GM19193 (cell line): Measurements from ENCODE around the gene CA10.

Source experiments
- POLR2A ChIP-seq: IDR thresholded peaks from 4 replicates; pipeline ENCODE4 v1.6.1; 2011; ENCODE audit not compliant: insufficient read depth, insufficient read length; ENCODE audit errors: extremely low read depth

Gene CA10

DNA sequence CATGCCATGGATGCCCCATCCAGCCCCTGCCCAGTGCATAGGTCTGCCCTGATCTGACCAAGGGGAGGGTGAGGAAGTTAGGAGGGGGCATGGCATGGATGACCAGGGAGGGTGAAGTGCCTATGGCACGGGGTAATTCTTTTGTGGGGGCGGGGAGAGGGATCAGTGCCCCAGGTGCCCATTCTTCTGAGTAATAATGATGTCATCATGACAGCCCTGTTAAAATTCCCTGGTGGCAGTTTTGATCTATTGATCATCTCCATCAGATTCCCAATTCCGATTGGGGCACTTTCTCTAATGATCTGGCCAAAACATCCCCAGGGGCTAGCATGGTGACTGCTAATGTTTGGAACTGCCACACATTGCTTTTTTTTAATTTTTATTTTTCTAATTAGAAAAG lies 506.0 kb downstream of the CA10 start:
- no peak for TF ChIP-seq POLR2A

GRCh38 chr17:51651513-51652298 lies 506.8 kb downstream of the CA10 start:
- no peak for TF ChIP-seq POLR2A

DNA sequence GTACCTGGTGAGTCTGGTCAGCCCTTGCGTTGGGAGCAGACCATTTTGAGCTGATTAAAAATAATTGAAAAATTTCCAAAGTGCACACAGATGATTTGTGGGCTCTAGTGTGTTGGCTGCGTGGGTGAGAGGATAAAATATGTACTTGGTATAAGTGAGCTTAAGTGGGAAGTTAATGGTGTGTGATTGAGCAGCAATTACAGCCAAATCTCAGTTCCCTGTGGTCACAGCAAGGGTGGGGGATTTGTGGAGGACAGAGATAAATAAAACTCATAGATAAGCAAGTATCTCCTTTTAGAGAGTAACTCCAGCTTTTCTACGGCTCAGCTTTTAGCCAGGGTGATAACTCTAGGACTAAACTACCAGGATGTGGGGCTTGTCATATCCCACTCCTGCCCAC lies 507.7 kb downstream of the CA10 start:
- no peak for TF ChIP-seq POLR2A

DNA sequence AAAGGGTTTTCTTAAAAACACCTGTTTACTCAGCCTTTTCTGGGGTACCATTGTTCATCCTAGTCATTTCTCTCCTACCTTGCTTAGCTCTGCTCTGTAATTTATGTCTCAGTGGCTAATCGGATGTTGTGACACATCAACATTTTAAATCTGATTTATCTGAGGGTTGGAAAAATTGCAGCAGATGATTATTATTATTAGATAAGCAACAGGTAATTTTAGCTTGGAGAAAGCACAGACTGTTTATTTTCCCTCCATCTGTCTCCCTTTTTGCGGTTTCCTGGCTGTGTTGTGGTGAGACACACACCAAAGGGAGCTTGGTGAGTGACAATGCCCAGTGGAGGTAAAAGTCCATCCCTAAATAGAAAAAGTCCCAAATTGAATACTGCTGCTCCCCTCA lies 508.3 kb downstream of the CA10 start:
- no peak for TF ChIP-seq POLR2A

DNA sequence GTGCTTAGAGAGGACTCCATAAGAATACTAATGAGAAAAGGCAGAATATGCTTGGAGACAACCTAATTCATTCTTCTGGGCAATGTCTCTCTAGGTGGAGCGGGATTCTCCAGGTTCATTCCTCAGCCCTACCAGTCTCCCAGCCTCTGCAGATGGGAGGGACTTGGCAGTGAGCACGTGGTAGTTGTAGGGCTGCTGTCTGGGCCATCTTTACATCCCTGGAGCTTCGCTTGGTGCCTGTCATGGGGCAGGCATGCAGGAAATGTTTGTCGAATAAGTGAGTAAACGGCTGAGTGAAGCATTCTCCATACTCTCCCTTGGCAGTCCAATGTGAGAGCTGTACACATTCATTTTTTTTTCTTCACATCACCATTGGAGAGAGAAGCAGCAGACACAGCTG lies 510.7 kb downstream of the CA10 start:
- no peak for TF ChIP-seq POLR2A

- TF ChIP-seq POLR2A: no peak
Observed at GRCh38 chr17:51647067-51647466, 511.4 kb downstream of the CA10 start.

GRCh38 chr17:51646539-51646938 lies 512.0 kb downstream of the CA10 start:
- no peak for TF ChIP-seq POLR2A

- no peak for TF ChIP-seq POLR2A
Observed at GRCh38 chr17:51645056-51645455, 513.5 kb downstream of the CA10 start.

DNA sequence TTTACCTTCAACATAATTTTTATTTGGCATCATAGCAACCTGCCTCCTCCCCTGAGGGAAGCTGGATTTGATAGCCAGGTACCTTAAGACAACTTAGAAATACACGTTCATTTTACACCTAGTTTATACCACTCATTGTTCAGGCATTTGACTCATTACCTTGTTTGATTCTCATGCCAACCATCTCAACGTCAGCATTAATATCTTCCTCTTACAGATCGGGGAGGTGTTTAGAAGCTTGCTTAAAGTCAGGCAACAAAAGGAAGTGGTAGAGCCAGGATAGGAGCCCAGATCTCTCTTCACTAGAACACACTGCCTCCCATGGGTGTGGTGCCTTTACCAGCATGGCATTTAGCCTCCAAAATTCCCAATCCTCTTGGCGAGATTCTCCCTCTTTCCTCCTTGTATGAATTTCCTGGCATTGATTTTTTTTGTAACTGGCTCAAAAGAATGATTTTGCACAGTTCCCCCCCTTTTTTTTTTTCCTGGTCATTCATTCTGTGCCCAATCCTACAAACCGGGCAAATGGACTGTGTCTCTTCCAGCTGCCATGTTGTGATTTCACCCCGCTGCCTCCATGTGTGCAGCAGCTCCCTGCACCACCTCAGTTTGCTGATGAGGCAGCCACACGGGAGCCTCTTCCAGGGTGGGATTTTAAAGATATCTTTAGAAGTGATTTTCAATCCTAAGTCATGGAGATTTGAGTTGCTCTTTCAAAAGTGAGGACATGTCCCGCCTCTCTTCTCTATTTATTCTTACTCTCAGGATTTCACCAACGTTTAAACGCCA lies 514.6 kb downstream of the CA10 start:
- TF ChIP-seq POLR2A: no peak

DNA sequence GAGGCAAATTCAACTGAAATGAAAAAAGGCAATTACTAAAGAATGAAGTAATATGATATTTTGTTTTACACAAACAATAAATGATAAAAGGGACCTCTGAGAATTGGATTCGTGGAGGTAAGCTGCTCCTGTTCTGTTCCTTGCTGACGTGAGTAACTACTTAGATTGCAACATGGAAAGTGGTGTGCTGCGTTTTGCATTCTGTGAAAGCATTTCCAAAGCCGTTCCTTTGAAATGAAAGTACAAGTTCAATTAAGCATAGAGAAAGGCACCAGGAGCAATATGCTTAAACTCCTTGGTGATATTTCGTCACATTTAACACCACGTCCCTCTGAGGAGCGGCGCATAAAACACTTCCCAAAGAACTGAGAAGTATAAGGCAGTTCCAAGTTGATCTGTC lies 516.5 kb downstream of the CA10 start:
- TF ChIP-seq POLR2A: no peak

DNA sequence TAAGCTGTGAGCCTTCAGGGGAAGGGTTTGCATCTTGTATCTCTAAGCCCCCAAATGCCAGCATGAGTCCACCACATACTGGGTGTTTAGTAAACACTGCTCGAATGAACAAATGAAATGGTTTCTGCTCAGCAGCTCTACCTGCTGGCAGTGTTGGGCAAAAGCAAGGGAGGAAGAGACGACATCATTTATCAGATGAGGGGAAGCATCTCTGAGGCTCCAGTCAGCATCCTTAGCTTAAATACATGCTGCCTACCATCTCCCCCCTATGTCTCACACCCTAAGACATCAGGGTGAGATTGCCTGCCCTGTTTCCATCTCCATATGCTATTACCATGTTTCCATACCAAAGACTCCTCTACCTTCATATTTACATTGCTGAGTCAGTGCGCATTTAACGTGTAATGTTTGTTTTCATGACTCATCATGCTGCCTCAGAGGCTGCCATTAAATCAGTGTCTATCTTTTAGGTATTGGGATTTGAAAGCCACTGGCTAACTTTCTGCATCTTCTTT lies 518.3 kb downstream of the CA10 start:
- no peak for TF ChIP-seq POLR2A

DNA sequence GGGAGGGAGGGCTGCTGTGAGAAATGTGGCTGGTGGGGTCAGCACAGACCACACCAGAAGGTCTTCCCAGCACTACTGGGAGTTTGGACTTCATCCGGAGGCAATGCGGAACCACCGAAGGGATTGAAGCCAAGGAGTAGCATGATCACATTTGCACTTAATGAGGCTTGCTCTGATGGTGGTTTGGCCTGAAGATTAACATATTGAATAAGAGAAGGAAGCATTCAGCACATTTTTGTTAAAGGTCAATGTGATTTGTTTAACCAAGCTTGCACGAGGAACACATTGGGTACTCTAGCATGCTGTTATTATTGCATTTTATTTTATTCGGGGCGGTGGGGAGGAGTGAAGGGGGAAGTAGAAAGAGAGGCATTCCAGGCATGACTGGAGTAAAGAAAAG lies 519.5 kb downstream of the CA10 start:
- no peak for TF ChIP-seq POLR2A

DNA sequence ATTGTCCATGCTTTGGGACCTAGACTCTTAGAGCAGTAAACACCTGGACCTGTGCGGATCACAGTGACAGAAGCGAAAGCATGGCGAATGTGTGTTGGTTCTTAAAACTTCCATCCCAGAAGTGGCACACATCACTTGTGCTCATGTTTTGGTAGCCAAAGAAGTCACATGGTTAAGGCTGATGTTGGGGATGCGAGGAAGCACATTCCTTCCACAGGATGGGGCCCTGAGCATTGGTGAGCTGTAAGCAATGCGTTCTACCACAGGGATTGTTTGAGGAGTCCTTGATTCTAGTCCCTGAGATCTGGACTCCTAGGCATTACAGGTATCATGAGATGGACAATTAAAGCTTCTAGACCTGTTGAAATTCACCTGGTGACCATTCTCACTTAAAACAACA lies 522.2 kb downstream of the CA10 start:
- no peak for TF ChIP-seq POLR2A

GRCh38 chr17:51630101-51630671 lies 528.3 kb downstream of the CA10 start:
- no peak for TF ChIP-seq POLR2A

- no peak for TF ChIP-seq POLR2A
Observed at GRCh38 chr17:51629232-51629631, 529.3 kb downstream of the CA10 start.
